Progenitor cell of endocrine pancreas (in vitro differentiated cells): ENCODE data around the gene HAUS2. TPM values are rescaled to one million over a fixed set of nuclear protein-coding genes. Genes with fewer than 3 reads are reported as not detected.

ENCODE experiments used
- DNase-seq: peaks from one replicate; pipeline ENCODE4 v3.0.0; 2021; ENCODE audit warnings: low spot score; ENCODE audit not compliant: unreplicated experiment
- H3K27ac Mint-ChIP-seq: 2 replicates; pipeline ENCODE4 v1.8.0; 2021; ENCODE audit warnings: mild to moderate bottlenecking, moderate library complexity, mixed read lengths
- H3K27me3 Mint-ChIP-seq: 2 replicates; pipeline ENCODE4 v1.8.0; 2021; ENCODE audit warnings: mixed read lengths
- H3K36me3 Mint-ChIP-seq: 2 replicates; pipeline ENCODE4 v1.8.0; 2022; ENCODE audit warnings: mixed read lengths; ENCODE audit not compliant: insufficient read depth
- H3K4me1 Mint-ChIP-seq: 2 replicates; pipeline ENCODE4 v1.8.0; 2021; ENCODE audit warnings: low read depth, mixed read lengths
- H3K4me3 Mint-ChIP-seq: 2 replicates; pipeline ENCODE4 v1.8.0; 2021; ENCODE audit warnings: low read depth, mild to moderate bottlenecking, moderate library complexity, mixed read lengths
- H3K9me3 Mint-ChIP-seq: 2 replicates; pipeline ENCODE4 v1.8.0; 2021; ENCODE audit warnings: low read depth, mixed read lengths
- long read RNA-seq: library from polyadenylated mRNA; unstranded; transcript quantifications from one replicate; pipeline ENCODE4 v2.0.0, GENCODE V29; 2020
- total RNA-seq: library from RNA; stranded (reverse); gene quantifications from 2 replicates; pipeline ENCODE4 v1.2.1, GENCODE V29; 2021
- TF ChIP-seq, protein P1 (sequence below): fragments of 200-600 bp; sonication (generic); IDR thresholded peaks from one replicate; pipeline ENCODE4 v1.5.0; 2021; ENCODE audit warnings: antibody characterized with exemption, mild to moderate bottlenecking; ENCODE audit not compliant: unreplicated experiment

Gene HAUS2
- 22.0 and 24.2 TPM in 2 replicates for total RNA-seq
- long read RNA-seq, transcript HAUS2-201 (6 exons, 3,949 nt), result major isoform, 6 of 10 reads
- long read RNA-seq, partial matches to known transcripts, result 0 of 10 reads
- long read RNA-seq, other reads (novel, unspliced or antisense), result 2 of 10 reads

DNA sequence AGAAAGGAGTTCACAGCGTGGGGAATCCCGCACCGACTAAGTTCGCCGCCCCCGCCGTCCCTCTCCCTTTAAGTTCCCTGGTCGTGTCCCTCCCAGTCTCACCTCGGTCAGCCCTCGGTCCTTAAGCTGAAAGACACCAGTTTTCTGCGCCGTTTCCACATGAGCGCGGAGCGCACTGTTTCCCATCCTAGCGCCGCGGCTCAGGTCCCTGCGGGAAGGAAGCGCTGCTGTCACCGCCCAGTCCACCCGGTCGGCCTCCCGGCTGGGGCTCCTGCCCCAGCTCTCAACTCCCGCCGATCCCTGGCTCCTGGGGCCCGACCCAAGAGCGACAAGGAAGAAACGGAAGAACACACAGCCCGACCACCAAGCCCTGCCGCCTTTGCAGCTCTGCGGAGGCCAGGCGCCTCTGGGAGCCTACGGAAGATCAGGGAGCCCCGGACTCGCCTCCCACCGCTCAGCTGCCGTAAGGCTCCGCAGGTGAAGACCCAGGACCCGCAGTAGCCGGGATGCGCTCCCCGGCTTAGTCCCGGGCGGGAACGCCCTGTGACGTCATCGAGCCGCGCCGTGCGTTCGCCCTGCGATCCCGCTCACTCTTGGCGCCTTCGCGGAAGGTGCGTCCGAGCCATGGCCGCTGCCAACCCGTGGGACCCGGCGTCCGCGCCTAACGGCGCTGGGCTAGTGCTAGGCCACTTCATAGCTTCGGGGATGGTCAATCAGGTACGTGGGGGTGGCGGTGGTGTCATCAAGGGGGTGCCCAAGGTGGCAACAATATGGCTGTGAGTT is at the start of gene HAUS2, which contains the start of gene LRRC57:
Gene HAUS2, plus strand, starts transcription at position 590 of the 783 bp plus-strand sequence. Its CDS starts 35 bp downstream, at position 625.
Gene LRRC57, minus strand, starts transcription at position 545 of the 783 bp plus-strand sequence. Its CDS starts 359 bp downstream, at position 186.
- no peaks in the 10 kb centered on the region for H3K9me3 Mint-ChIP-seq
- H3K36me3 Mint-ChIP-seq, result peaks cover 3% of the 10 kb centered on the region
- peak within 1 kb of the TSS; percentile 98 for H3K27ac Mint-ChIP-seq
- H3K4me3 Mint-ChIP-seq, result peak within 1 kb of the TSS; percentile 99
- peak; percentile 87 for DNase-seq
- TF ChIP-seq, protein P1, sequence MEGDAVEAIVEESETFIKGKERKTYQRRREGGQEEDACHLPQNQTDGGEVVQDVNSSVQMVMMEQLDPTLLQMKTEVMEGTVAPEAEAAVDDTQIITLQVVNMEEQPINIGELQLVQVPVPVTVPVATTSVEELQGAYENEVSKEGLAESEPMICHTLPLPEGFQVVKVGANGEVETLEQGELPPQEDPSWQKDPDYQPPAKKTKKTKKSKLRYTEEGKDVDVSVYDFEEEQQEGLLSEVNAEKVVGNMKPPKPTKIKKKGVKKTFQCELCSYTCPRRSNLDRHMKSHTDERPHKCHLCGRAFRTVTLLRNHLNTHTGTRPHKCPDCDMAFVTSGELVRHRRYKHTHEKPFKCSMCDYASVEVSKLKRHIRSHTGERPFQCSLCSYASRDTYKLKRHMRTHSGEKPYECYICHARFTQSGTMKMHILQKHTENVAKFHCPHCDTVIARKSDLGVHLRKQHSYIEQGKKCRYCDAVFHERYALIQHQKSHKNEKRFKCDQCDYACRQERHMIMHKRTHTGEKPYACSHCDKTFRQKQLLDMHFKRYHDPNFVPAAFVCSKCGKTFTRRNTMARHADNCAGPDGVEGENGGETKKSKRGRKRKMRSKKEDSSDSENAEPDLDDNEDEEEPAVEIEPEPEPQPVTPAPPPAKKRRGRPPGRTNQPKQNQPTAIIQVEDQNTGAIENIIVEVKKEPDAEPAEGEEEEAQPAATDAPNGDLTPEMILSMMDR, result no peak
- peaks cover 18% of the 10 kb centered on the region for H3K4me1 Mint-ChIP-seq
- no peaks in the 10 kb centered on the region for H3K27me3 Mint-ChIP-seq

DNA sequence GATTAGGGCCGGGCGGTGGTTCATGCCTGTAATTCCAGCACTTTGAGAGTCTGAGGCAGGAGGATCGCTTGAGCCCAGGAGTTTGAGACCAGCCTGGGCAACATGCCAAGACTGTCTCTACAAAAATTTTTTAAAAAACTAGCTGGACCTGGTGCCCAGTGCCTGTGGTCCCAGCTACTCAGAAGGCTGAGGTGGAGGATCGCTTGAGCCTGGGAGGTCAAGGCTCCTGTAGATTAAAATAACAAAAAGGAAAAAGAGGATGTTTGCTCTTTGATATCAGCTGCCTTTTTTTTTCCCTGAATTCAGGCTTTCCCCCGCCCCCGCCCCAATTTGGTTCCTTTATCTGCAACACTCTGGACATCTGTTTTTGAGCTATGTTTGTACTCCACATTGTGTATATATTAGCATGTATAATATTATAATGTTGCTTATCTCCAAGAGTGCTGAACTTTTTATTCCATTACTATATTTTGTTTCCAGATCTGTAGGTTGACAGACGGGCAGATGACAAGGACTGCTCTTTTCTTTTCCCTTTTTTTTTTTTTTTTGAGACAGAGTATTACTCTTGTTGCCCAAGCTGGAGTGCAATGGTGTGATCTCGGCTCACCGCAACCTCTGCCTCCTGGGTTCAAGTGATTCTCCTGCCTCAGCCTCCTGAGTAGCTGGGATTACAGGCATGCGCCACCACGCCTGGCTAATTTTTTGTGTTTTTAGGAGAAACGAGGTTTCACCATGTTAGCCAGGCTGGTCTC is 48.6 kb upstream of the HAUS2 start:
- H3K27ac Mint-ChIP-seq, result no peak overlapping the region
- H3K4me1 Mint-ChIP-seq, result peaks cover 22% of the 10 kb centered on the region
- H3K27me3 Mint-ChIP-seq, result no peaks in the 10 kb centered on the region
- TF ChIP-seq, protein P1, result no peak
- no peaks in the 10 kb centered on the region for H3K36me3 Mint-ChIP-seq
- H3K4me3 Mint-ChIP-seq, result no peak overlapping the region
- no peaks in the 10 kb centered on the region for H3K9me3 Mint-ChIP-seq
- DNase-seq, result no peak

DNA sequence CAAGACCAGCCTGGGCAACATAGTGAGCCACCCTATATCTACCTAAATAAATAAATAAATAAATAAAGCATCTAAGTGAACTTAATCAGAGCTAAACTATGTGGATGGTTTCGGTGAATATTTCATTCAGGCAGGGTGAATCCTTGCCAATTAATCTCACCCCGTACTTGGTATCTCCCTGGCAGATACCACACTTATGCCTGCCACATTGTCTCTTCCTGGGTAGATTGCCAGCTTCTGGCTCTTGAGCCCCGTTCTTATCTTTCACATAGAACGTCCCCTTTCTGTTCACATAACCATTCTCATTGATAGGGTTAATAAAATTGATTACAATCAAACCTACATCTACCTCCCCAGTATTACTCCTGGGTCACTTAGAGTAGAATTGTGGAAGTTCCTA is 46.2 kb upstream of the HAUS2 start:
- no peaks in the 10 kb centered on the region for H3K27me3 Mint-ChIP-seq

DNA sequence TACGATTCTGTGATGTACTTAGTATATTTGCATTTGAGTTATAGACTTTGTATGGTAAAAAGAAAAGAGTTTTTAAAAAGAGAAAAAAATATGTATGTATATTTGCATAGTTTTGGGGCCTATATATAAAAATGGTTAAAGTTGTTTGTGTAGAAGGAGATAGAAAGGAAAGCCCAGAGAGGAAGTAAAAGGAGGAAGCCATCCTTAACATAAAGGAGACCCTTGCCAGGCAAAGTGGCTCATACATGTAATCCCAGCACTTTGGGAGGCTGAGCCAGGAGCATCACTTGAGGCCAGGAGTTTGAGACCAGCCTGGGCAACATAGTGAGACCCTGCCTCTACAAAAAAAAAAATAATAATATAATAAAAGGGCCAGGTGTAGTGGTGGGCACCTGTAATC is 44.8 kb upstream of the HAUS2 start:
- peaks cover 6% of the 10 kb centered on the region for H3K4me1 Mint-ChIP-seq
- H3K4me3 Mint-ChIP-seq, result no peak overlapping the region
- TF ChIP-seq, protein P1, result no peak
- no peaks in the 10 kb centered on the region for H3K9me3 Mint-ChIP-seq
- no peaks in the 10 kb centered on the region for H3K27me3 Mint-ChIP-seq
- H3K36me3 Mint-ChIP-seq, result peaks cover 1% of the 10 kb centered on the region
- no peak overlapping the region for H3K27ac Mint-ChIP-seq
- no peak for DNase-seq

More for the DNA sequence above, 46.2 kb upstream of the HAUS2 start:
- H3K36me3 Mint-ChIP-seq, result no peaks in the 10 kb centered on the region
- H3K4me3 Mint-ChIP-seq, result no peak overlapping the region
- no peak overlapping the region for H3K27ac Mint-ChIP-seq
- TF ChIP-seq, protein P1, result no peak
- no peak for DNase-seq
- H3K9me3 Mint-ChIP-seq, result no peaks in the 10 kb centered on the region
- peaks cover 8% of the 10 kb centered on the region for H3K4me1 Mint-ChIP-seq

DNA sequence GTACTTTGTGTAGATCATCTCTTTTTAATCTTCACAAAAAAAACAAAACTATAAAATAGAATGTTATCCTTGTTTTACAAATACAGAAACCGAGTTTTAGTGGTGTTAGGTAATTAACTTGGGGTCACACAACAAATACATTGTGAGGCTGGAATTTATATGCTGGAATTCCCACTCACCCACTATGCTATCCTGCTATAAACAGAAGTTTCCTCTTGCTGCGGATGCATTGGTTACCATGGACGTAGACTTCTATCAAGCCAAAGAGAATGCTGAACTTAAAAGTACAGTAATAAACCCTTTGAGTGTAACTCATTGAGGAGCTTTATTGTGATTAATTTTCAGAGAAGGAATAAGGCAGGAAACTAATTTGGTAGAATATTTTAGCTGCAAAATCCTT is 44.0 kb upstream of the HAUS2 start:
- TF ChIP-seq, protein P1, result no peak
- H3K4me1 Mint-ChIP-seq, result peaks cover 5% of the 10 kb centered on the region
- no peak overlapping the region for H3K27ac Mint-ChIP-seq
- H3K27me3 Mint-ChIP-seq, result no peaks in the 10 kb centered on the region
- H3K9me3 Mint-ChIP-seq, result no peaks in the 10 kb centered on the region
- peaks cover 1% of the 10 kb centered on the region for H3K36me3 Mint-ChIP-seq
- no peak overlapping the region for H3K4me3 Mint-ChIP-seq
- DNase-seq, result no peak
